ENCODE data around the gene MT1B.

- no peak for TF ChIP-seq ZBTB33 (IDR thresholded peaks at IDR 0.05; ENCODE audit: borderline replicate concordance, low read depth)
- no peak for TF ChIP-seq EZH2phosphoT487 (IDR thresholded peaks at IDR 0.05; ENCODE audit: borderline replicate concordance, low read depth)
These were observed 28.0 kb upstream of the MT1B start for GRCh38 chr16:56623637-56624036.
